HG02938 (cell line): ENCODE results near the gene ACER1.
"Not testable (repeated sequence)": the region's sequence is repeated elsewhere in the genome, so short reads cannot be mapped to it uniquely, and the experiment has no call there.

Experiments
- ATAC-seq: cut with Tn5 transposase; IDR thresholded peaks from one replicate; pipeline ENCODE4 v1.9.1; 2021; ENCODE audit warnings: mild to moderate bottlenecking, moderate library complexity; ENCODE audit not compliant: unreplicated experiment

The ACER1 gene

GRCh38 chr19:6357174-6357573 lies 23.8 kb upstream of the ACER1 start:
- ATAC-seq = no peak

GRCh38 chr19:6355321-6356040 lies 22.1 kb upstream of the ACER1 start:
- not testable (repeated sequence) for ATAC-seq

- ATAC-seq = no peak
Observed at GRCh38 chr19:6354098-6354674, 20.8 kb upstream of the ACER1 start.

GRCh38 chr19:6352381-6353165 lies 19.2 kb upstream of the ACER1 start:
- no peak for ATAC-seq

- no peak for ATAC-seq
Observed at GRCh38 chr19:6350688-6351087, 17.3 kb upstream of the ACER1 start.

GRCh38 chr19:6349271-6349670 lies 15.9 kb upstream of the ACER1 start:
- not testable (repeated sequence) for ATAC-seq

GRCh38 chr19:6343462-6343861 lies 10.1 kb upstream of the ACER1 start:
- ATAC-seq = no peak

- no peak for ATAC-seq
Observed at GRCh38 chr19:6340493-6341201, 7.2 kb upstream of the ACER1 start.

- no peak for ATAC-seq
Observed at GRCh38 chr19:6334490-6335285, 1.3 kb upstream of the ACER1 start.

GRCh38 chr19:6326815-6327214 lies 6.6 kb downstream of the ACER1 start:
- no peak for ATAC-seq

GRCh38 chr19:6325614-6326013 lies 7.8 kb downstream of the ACER1 start:
- no peak for ATAC-seq

GRCh38 chr19:6324757-6325156 lies 8.7 kb downstream of the ACER1 start:
- no peak for ATAC-seq

GRCh38 chr19:6322284-6322683 lies 11.1 kb downstream of the ACER1 start:
- no peak for ATAC-seq

- no peak for ATAC-seq
Observed at GRCh38 chr19:6319376-6319775, 14.0 kb downstream of the ACER1 start.

GRCh38 chr19:6318772-6319171 lies 14.6 kb downstream of the ACER1 start:
- no peak for ATAC-seq

- not testable (repeated sequence) for ATAC-seq
Observed at GRCh38 chr19:6315646-6316045, 17.8 kb downstream of the ACER1 start.

GRCh38 chr19:6313398-6313969 lies 19.9 kb downstream of the ACER1 start:
- no peak for ATAC-seq

- no peak for ATAC-seq
Observed at GRCh38 chr19:6312018-6312417, 21.4 kb downstream of the ACER1 start.

- no peak for ATAC-seq
Observed at GRCh38 chr19:6298413-6298812, 35.0 kb downstream of the ACER1 start.

GRCh38 chr19:6297202-6297601 lies 36.2 kb downstream of the ACER1 start:
- ATAC-seq = no peak
